ENCODE results near the gene L3MBTL2.
"Not testable (repeated sequence)": the region's sequence is repeated elsewhere in the genome, so short reads cannot be mapped to it uniquely, and the experiment has no call there.

L3MBTL2 gene

GRCh38 chr22:41204992-41205900, at the start of gene L3MBTL2:
L3MBTL2 (plus strand) TSS chr22:41205312; CDS start chr22:41205363, 51 bp downstream.
- DNase-seq (ENCODE audit: low read depth): peak; percentile 91

- DNase-seq (ENCODE audit: low read depth): no peak
These were observed 48.0 kb upstream of the L3MBTL2 start for GRCh38 chr22:41157083-41157482.

GRCh38 chr22:41169157-41169556, 36.0 kb upstream of the L3MBTL2 start:
- DNase-seq (ENCODE audit: low read depth): no peak

GRCh38 chr22:41171996-41172395, 33.1 kb upstream of the L3MBTL2 start:
- no peak for DNase-seq (ENCODE audit: low read depth)

- DNase-seq (ENCODE audit: low read depth): no peak
These were observed 29.6 kb upstream of the L3MBTL2 start for GRCh38 chr22:41175546-41175945.

- no peak for DNase-seq (ENCODE audit: low read depth)
These were observed 28.0 kb upstream of the L3MBTL2 start for GRCh38 chr22:41177040-41177621.

GRCh38 chr22:41177622-41178424, 27.3 kb upstream of the L3MBTL2 start:
- DNase-seq (ENCODE audit: low read depth): no peak

GRCh38 chr22:41178425-41178975, 26.6 kb upstream of the L3MBTL2 start:
- DNase-seq (ENCODE audit: low read depth): no peak

- DNase-seq (ENCODE audit: low read depth): not testable (repeated sequence)
These were observed 24.8 kb upstream of the L3MBTL2 start for GRCh38 chr22:41180362-41180761.

GRCh38 chr22:41180926-41181325, 24.2 kb upstream of the L3MBTL2 start:
- DNase-seq (ENCODE audit: low read depth): no peak

GRCh38 chr22:41181349-41182241, 23.5 kb upstream of the L3MBTL2 start:
- peak; percentile 55 for DNase-seq (ENCODE audit: low read depth)

- no peak for DNase-seq (ENCODE audit: low read depth)
These were observed 20.4 kb upstream of the L3MBTL2 start for GRCh38 chr22:41184679-41185078.

- DNase-seq (ENCODE audit: low read depth): no peak
These were observed 13.6 kb upstream of the L3MBTL2 start for GRCh38 chr22:41191467-41191866.

GRCh38 chr22:41193829-41194228, 11.3 kb upstream of the L3MBTL2 start:
- DNase-seq (ENCODE audit: low read depth): no peak

- DNase-seq (ENCODE audit: low read depth): peak; percentile 17
These were observed 7.8 kb upstream of the L3MBTL2 start for GRCh38 chr22:41197038-41197972.

- DNase-seq (ENCODE audit: low read depth): no peak
These were observed 7.0 kb upstream of the L3MBTL2 start for GRCh38 chr22:41198027-41198580.

GRCh38 chr22:41201141-41201540, 4.0 kb upstream of the L3MBTL2 start:
- no peak for DNase-seq (ENCODE audit: low read depth)

GRCh38 chr22:41203118-41203517, 2.0 kb upstream of the L3MBTL2 start:
- no peak for DNase-seq (ENCODE audit: low read depth)

GRCh38 chr22:41204066-41204465, 1.0 kb upstream of the L3MBTL2 start:
- no peak for DNase-seq (ENCODE audit: low read depth)

GRCh38 chr22:41206719-41207118, 1.6 kb downstream of the L3MBTL2 start:
- no peak for DNase-seq (ENCODE audit: low read depth)

All from GM04504 (cell line).